Spinal cord (tissue), 10 donors: ENCODE results near the gene CHN1. TPM values are rescaled to one million over a fixed set of nuclear protein-coding genes. Genes with fewer than 3 reads are reported as not detected.

Experiments used
- DNase-seq, 6 donors: peaks; one replicate each; pipeline versions ENCODE4 v3.0.0 to v3.0.0-alpha.2; 2013 to 2015; ENCODE audit warnings: low spot score in 6 of 6, low read depth in 4 of 6
- H3K27ac ChIP-seq: one replicate; pipeline ENCODE4 v1.5.1; 2013; ENCODE audit warnings: low read depth, low read length, control low read depth
- H3K27me3 ChIP-seq: one replicate; pipeline ENCODE4 v1.6.1; 2013; ENCODE audit warnings: low read length; ENCODE audit not compliant: control insufficient read depth, insufficient read depth
- H3K36me3 ChIP-seq: one replicate; pipeline ENCODE4 v1.6.1; 2013; ENCODE audit warnings: low read length; ENCODE audit not compliant: control insufficient read depth, insufficient read depth
- H3K4me1 ChIP-seq: one replicate; pipeline ENCODE4 v1.6.1; 2013; ENCODE audit warnings: low read length; ENCODE audit not compliant: control insufficient read depth, insufficient read depth
- H3K4me3 ChIP-seq: one replicate; pipeline ENCODE4 v1.5.1; 2013; ENCODE audit warnings: low read depth, low read length, control low read depth
- H3K9me3 ChIP-seq: one replicate; pipeline ENCODE4 v1.6.1; 2013; ENCODE audit warnings: low read length; ENCODE audit not compliant: control insufficient read depth, insufficient read depth
- WGBS: methylation state at CpG from one replicate; pipeline ENCODE4 v1.1.5; 2013; ENCODE audit warnings: missing lambda C conversion rate; ENCODE audit not compliant: insufficient coverage; 5-methylcytosine and 5-hydroxymethylcytosine counted together
- long read RNA-seq, 4 donors: transcript quantifications; one replicate each; lab custom pipeline, GENCODE V29; 2026
- polyA plus RNA-seq, 2 donors: library from polyadenylated mRNA; unstranded; fragments of 120-200 nt; gene quantifications; one replicate each; pipeline ENCODE4 v1.2.1, GENCODE V29; 2013; ENCODE audit not compliant: insufficient read length in 2 of 2
- total RNA-seq, 2 donors: library from RNA; depleted of rRNA in 1 of 2; stranded (reverse); fragments of 120-200 nt in 1 of 2; fragments of >200 nt in 1 of 2; gene quantifications; one replicate each; pipeline versions ENCODE4 v1.2.3 to v1.2.4, GENCODE V29; 2013 to 2014
- donor health status: healthy.

The CHN1 gene
- total RNA-seq, result 10 to 100 TPM; 56.9 to 66.2 TPM
- polyA plus RNA-seq, result 10 to 100 TPM; 61.8 to 72.4 TPM
- long read RNA-seq, donor 1, transcript CHN1-201 (7 exons, 2,047 nt), result major isoform, 9 of 15 reads
- long read RNA-seq, donor 1, partial matches to known transcripts, result 0 of 15 reads
- long read RNA-seq, donor 1, other reads (novel, unspliced or antisense), result 0 of 15 reads
- long read RNA-seq, donor 2, partial matches to known transcripts, result 0 of 1 reads
- long read RNA-seq, donor 2, other reads (novel, unspliced or antisense), result 0 of 1 reads
- long read RNA-seq, donor 3, partial matches to known transcripts, result 0 of 2 reads
- long read RNA-seq, donor 3, other reads (novel, unspliced or antisense), result 0 of 2 reads
- long read RNA-seq, donor 4, transcript CHN1-201 (7 exons, 2,047 nt), result major isoform, 16 of 64 reads
- long read RNA-seq, donor 4, partial matches to known transcripts, result 43 of 64 reads
- long read RNA-seq, donor 4, other reads (novel, unspliced or antisense), result 0 of 64 reads

- H3K36me3 ChIP-seq, result no peaks in the 10 kb centered on the region
- under 1% methylated on average over 89 of the region's 89 CpGs for WGBS
Observed at GRCh38 chr2:175004980-175005732, at the start of gene CHN1. Gene CHN1, minus strand, starts transcription at chr2:175005381. Its CDS starts 469 bp downstream, at chr2:175004912.

GRCh38 chr2:175054340-175054739, 49.2 kb upstream of the CHN1 start:
- Histone ChIP-seq H3K4me3 (no peak overlapping the region), H3K9me3 (no peaks in the 10 kb centered on the region), H3K27me3 (no peaks in the 10 kb centered on the region), H3K4me1 (no peaks in the 10 kb centered on the region), H3K36me3 (no peaks in the 10 kb centered on the region), H3K27ac (no peak overlapping the region)
- no CpG with 5 or more reads among the region's 4 CpGs for WGBS
- DNase-seq, result no peak

More at GRCh38 chr2:175004980-175005732, at the start of gene CHN1:
- Histone ChIP-seq H3K4me1 (peaks cover 3% of the 10 kb centered on the region), H3K27ac (peak within 1 kb of the TSS; percentile 63), H3K9me3 (no peaks in the 10 kb centered on the region), H3K4me3 (peak within 1 kb of the TSS; percentile 45), H3K27me3 (peaks cover 8% of the 10 kb centered on the region)
- peak; percentile 61 to 97 (median 81) for DNase-seq

GRCh38 chr2:175049661-175050060, 44.5 kb upstream of the CHN1 start:
- Histone ChIP-seq H3K4me3 (no peak overlapping the region), H3K27ac (no peak overlapping the region), H3K36me3 (no peaks in the 10 kb centered on the region), H3K27me3 (no peaks in the 10 kb centered on the region), H3K9me3 (no peaks in the 10 kb centered on the region), H3K4me1 (no peaks in the 10 kb centered on the region)
- no peak for DNase-seq

- Histone ChIP-seq H3K4me3 (no peak overlapping the region), H3K9me3 (no peaks in the 10 kb centered on the region), H3K36me3 (no peaks in the 10 kb centered on the region), H3K27me3 (no peaks in the 10 kb centered on the region), H3K27ac (no peak overlapping the region), H3K4me1 (no peaks in the 10 kb centered on the region)
- no CpG with 5 or more reads among the region's 2 CpGs for WGBS
- no peak for DNase-seq
Observed at GRCh38 chr2:175048275-175048674, 43.1 kb upstream of the CHN1 start.

GRCh38 chr2:175039490-175039889, 34.3 kb upstream of the CHN1 start:
- no peaks in the 10 kb centered on the region for H3K27me3 ChIP-seq
- WGBS, result 100% methylated on average over 2 of the region's 3 CpGs
- H3K9me3 ChIP-seq, result no peaks in the 10 kb centered on the region
- no peak overlapping the region for H3K27ac ChIP-seq
- no peaks in the 10 kb centered on the region for H3K4me1 ChIP-seq
- DNase-seq, result no peak
- no peak overlapping the region for H3K4me3 ChIP-seq
- no peaks in the 10 kb centered on the region for H3K36me3 ChIP-seq

- Histone ChIP-seq H3K4me1 (no peaks in the 10 kb centered on the region), H3K36me3 (no peaks in the 10 kb centered on the region), H3K9me3 (no peaks in the 10 kb centered on the region), H3K4me3 (no peak overlapping the region), H3K27me3 (no peaks in the 10 kb centered on the region), H3K27ac (no peak overlapping the region)
- DNase-seq, result no peak
- WGBS, result 92% methylated on average over 4 of the region's 5 CpGs
Observed at GRCh38 chr2:175039031-175039430, 33.9 kb upstream of the CHN1 start.

- Histone ChIP-seq H3K27me3 (no peaks in the 10 kb centered on the region), H3K27ac (no peak overlapping the region), H3K36me3 (no peaks in the 10 kb centered on the region), H3K4me1 (no peaks in the 10 kb centered on the region), H3K9me3 (no peaks in the 10 kb centered on the region), H3K4me3 (no peak overlapping the region)
- WGBS, result 90% methylated on average over 2 of the region's 2 CpGs
- DNase-seq, result no peak
Observed at GRCh38 chr2:175037941-175038340, 32.8 kb upstream of the CHN1 start.

- Histone ChIP-seq H3K9me3 (no peaks in the 10 kb centered on the region), H3K4me1 (no peaks in the 10 kb centered on the region), H3K27ac (no peak overlapping the region), H3K27me3 (no peaks in the 10 kb centered on the region), H3K4me3 (no peak overlapping the region), H3K36me3 (no peaks in the 10 kb centered on the region)
- WGBS, result no CpG with 5 or more reads among the region's 5 CpGs
- DNase-seq, result peak in 2 of 6 donors; percentile 10 to 27
Observed at GRCh38 chr2:175036582-175037018, 31.4 kb upstream of the CHN1 start.

GRCh38 chr2:175035806-175036205, 30.6 kb upstream of the CHN1 start:
- Histone ChIP-seq H3K9me3 (no peaks in the 10 kb centered on the region), H3K27ac (no peak overlapping the region), H3K4me1 (no peaks in the 10 kb centered on the region), H3K36me3 (no peaks in the 10 kb centered on the region), H3K27me3 (no peaks in the 10 kb centered on the region), H3K4me3 (no peak overlapping the region)
- WGBS, result 61% methylated on average over 3 of the region's 3 CpGs
- DNase-seq, result no peak
